ENCODE measurements around the gene FAM163A.
A peak's percentile ranks its signal among the peaks of the same experiment; 100 is the strongest.
"Not testable (repeated sequence)": the region's sequence is repeated elsewhere in the genome, so short reads cannot be mapped to it uniquely, and the experiment has no call there.

Gene FAM163A

DNA sequence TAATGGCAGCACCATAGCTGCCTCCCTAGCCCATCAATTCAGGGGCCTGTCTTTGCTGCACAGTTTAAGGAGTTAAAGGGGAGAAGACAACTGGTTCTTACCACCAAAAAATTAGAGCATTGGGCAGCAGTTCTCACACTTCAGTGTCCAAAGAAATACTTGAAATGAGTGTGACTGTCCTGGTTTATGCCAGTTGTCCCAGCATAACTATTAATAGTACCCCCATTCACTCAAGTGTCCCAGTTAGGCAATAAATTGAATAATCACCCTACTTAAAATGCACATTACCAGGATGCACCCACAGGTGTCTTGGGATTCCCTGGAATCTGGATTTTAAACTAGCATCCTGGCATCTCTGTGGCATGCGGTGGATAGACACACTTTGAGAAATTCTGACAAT lies 51.1 kb downstream of the FAM163A start:
- DNase-seq (ENCODE audit: low spot score): no peak

DNA sequence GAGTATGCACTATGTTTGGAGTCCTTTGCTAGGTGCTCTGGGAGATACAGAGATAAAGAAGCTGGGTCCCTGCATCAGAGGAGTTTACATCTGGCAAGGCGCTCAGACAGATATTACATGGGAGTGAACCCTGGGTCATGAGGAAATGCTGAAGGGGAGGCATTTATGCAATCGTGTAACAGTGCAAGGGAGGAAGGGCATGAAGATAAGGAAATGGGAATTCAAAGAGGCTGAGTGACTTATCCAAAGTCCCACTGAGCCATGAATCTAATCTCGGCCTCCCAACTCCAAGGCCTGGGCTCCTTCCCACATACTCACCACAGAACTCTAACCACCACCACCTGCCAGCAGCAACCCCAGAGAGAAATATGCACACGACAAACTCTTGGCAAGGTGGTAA lies 51.6 kb downstream of the FAM163A start:
- peak; percentile 55 for DNase-seq (ENCODE audit: low spot score)

DNA sequence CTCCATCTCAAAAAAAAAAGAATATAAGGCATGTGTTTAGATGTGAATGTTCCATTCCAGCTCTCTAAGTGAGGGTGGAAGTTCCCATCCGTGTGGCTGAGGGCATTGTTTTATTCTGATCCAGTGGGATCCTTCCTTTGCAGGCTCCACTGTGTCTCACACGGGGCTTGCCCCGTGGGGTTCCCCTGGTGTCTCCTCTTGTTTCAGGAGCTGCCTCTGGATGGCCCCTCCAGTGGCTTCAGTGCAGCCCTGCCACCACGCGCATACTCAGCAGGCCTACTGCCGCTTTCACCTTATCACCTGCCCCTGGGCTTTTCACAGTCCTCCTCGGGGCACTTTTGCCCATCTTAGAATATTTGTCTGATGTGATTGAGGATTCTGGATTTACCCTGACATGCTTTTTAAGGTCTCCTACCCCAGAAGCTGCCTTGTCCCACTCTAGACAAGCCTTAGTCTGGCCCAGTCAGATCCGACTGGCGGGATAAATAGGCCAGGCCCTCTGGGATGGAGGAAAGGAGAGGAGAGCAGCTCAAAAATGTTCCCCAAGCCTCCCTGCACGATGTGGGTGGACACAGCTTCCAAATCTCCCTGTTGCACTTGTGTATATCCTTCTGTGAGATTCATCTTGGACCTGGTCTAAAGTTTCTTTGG lies 55.2 kb downstream of the FAM163A start:
- DNase-seq (ENCODE audit: low spot score): no peak

DNA sequence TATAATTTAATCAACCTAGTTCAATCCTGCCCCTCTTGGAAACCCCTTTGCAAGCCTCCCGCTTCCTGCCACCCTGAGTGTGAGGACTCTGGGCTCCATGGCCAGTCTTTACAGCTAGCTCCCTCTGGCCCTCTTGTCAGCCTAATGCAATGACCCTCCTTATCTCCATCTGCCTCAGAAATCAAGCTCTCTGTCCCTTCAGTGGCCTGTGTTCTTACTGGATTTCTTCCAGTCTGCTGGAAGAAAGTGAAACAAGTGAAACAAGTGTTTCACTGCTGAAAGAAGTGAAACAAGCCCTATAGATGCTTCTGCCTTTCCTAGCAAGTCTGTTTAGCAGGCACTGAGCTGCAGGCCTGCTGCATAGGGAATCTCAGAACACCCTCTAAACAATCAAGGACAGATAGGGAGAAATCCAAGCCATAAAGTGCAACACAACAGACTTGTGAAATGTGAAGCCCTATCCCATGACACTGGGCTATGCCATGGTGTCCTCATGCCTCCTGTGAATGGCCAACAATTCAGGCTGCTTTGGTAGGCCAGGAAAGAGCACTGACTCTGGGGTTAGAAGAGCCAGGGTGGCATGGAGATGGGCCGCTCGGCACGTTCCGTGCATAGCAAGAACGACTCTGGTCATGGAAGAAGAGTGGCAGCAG lies 55.9 kb downstream of the FAM163A start:
- DNase-seq (ENCODE audit: low spot score): no peak

DNA sequence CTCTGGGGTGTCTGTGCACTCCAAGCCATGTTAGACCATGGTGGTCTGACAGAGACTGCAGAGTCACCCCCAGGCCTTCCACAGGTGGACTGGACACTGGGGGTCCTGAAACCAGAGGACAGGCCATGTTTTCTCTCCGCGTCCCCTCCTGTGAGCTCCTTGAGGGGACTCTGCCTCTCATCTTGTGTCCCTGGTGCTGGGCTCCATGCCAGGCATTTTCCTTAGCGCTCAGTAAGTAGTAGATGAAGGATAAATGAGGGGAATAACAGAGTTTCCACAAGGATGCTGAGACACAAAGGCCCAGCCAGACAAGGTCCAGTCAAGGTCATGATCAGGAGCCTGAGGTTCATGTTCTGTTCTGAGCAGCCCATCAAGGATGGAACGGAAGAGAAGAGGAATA lies 57.4 kb downstream of the FAM163A start:
- DNase-seq (ENCODE audit: low spot score): no peak

DNA sequence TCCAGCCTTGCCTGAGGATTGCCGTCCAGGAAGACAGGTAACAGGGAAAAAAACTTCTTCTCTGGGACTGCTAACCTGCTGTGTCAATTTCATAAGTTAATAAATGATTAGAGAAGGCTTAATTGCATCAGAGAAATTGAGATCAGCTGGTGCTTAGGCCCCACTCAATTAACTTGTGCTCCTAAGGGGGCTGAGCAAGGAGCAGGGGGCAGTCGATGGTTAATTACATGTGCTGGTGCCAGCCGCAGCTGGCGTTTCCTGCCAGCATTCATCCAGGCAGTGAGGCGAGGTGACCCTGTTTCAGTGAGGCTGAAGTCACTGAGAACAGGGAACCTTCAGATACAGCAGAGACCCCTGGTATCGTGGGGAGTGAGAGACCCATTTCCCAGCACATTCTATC lies 60.0 kb downstream of the FAM163A start:
- DNase-seq (ENCODE audit: low spot score): no peak

DNA sequence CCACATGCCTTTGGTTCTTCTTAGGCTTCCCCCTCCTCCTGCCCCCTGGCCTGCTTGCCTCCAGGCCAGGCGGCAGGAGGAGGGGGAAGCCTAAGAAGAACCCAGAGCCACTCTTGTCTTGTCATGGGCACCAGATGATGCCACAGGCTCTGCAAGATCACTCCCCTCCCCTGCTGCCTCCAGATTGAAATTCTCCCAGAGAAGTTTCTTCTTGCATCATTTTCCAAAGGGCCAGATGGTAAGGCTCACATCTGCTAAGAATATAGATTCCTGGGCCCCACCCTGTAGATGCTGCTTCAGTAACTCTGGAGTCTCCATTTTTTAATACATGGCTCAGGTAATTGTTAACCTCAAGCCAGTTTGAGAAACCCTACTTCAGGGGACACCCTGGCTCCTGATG lies 60.8 kb downstream of the FAM163A start:
- DNase-seq (ENCODE audit: low spot score): no peak

DNA sequence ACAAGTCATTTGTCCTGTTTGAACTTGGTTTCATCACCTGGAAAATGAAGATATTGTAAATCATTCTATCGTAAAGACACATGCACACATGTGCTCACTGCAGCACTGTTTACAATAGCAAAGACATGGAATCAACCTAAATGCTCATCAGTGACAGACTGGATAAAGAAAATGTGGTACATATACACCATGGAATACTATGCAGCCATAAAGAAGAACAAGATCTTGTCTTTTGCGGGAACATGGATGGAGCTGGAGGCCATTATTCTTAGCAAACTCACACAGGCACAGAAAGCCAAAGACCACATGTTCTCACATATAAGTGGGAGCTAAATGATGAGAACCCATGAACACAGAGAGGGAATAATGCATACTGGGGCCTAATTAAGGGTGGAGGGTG lies 61.3 kb downstream of the FAM163A start:
- DNase-seq (ENCODE audit: low spot score): not testable (repeated sequence)

DNA sequence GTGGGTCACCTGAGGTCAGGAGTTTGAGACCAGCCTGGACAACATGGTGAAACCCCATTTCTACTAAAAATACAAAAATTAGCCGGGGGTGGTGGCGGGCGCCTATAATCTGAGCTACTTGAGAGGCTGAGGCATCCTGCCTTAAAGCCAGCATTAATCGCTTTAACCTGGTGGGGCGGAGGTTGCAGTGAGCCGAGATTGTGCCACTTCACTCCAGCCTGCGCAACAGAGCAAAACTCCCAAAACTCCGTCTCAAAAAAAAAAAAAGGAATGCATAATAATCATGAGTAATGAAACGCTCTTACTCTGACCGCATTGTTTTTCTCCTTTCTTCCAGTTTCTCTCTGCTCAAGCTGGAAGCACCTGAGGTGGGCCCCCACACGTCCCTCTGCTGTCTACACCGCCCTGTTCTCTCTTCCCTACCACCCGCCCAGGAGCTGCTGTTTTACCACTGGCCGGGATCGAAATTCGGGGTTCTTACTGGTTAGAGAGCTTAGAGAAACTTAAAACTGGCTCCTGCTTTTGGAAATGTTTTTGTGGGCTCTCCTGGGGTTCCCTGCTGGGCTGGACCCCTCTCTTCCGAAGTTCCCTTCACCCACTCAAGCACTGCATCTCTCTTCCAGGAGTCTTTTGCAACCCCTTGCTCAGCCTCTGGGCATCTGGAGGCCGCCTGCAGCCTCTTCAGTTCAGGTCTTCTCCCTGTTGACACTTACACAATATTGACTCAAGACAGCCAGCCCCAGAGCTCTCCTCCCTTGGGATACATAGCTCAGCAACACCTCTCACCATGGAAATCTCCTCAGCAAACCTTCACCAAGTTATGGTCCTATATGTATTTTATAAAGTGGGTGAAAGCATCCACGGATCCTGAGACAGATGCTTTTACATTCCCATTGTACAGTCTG lies 62.5 kb downstream of the FAM163A start:
- no peak for DNase-seq (ENCODE audit: low spot score)

DNA sequence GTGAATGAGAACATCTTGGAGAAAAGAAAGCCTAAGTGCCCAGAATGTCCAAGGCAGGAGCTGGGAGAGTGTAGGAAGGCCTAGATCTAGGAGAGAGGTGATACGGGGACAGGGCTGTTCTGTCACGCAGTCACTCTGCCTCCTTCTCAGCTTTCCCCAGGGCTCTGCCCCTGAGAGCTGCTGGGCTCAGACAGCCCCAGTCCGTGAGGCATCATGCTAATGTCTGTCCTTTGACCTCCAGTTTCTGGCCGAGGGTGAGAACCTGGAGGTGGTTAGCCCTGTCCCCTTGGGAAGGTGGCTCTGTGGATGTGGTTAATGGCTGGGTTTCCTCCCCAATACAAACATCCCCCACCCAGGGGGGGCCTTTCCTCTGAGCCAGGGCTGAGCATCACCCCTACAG lies 63.2 kb downstream of the FAM163A start:
- no peak for DNase-seq (ENCODE audit: low spot score)

DNA sequence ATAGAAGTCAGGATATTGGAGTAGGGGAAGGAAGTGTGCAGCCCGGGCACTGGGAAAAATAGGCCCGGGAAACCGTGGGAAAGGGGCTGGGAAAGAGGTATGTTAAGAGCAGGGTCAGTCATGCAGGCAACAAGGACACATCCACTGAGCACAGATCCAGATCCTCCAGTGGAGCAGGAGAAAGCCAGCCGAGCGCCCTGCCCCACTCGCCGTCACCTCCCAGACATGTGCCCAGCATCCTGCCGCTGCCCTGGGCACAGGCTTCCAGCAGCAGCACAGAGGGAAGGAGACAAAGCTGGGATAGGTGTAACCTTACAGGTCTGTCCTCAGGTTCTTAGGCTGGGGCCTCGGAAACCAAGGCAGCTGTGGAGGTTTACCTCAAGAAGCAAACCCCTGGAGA lies 64.2 kb downstream of the FAM163A start:
- no peak for DNase-seq (ENCODE audit: low spot score)

DNA sequence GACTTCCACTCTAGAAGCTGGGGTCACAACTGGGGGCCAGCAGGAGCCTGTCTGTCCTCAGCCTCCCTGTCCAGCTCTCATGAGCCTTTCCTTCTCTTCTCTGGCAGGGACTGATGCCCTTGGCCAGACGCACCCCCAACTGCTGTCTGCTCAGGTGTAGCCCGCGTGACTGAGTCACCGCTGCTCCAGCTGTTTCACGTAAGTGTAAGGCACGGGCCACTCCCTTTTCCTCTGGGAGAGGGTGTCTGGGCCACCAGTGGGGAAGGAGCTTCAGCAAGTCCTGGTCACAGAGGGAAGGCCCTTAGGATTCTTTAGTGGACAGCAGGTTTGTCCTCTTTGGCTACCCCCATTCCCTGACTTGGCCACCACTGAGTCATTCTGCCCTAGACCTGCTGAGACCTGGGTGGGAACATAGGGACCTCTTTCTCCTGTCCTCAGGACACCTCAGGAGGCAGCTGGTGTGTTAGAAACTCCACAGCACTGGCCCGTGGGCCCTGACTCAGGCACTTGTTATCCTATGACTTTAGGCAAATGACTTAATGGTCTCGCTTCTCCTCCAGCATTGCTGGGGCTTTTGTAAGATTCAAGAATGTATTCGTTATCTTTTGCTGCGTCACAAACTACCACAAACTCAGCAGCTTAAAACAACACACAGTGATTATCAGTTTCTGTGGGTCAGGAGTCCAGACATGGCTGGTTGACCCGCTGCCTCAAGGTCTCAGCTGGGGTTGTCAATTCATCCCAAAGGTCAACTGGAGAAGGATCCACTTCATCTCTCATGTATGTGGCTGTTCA lies 64.8 kb downstream of the FAM163A start:
- DNase-seq (ENCODE audit: low spot score): no peak

DNA sequence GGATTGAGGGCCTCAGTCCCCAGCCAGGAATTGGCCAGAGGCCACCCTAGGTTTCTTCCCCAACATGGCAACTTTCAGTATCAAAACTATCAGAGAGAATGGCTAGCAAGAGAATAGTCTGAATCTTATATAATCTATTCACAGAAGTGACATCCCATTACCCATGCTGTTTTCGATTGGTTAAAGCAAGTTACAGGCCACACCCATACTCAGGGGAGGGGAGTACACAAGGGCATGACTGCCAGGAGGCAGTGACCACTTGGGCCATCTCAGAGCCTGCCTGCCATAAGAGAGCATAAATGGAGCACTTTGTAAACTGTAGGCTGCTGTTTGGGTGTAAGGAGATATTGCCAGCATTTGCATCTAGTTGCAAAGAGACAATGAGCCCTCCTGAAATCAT lies 65.4 kb downstream of the FAM163A start:
- no peak for DNase-seq (ENCODE audit: low spot score)

DNA sequence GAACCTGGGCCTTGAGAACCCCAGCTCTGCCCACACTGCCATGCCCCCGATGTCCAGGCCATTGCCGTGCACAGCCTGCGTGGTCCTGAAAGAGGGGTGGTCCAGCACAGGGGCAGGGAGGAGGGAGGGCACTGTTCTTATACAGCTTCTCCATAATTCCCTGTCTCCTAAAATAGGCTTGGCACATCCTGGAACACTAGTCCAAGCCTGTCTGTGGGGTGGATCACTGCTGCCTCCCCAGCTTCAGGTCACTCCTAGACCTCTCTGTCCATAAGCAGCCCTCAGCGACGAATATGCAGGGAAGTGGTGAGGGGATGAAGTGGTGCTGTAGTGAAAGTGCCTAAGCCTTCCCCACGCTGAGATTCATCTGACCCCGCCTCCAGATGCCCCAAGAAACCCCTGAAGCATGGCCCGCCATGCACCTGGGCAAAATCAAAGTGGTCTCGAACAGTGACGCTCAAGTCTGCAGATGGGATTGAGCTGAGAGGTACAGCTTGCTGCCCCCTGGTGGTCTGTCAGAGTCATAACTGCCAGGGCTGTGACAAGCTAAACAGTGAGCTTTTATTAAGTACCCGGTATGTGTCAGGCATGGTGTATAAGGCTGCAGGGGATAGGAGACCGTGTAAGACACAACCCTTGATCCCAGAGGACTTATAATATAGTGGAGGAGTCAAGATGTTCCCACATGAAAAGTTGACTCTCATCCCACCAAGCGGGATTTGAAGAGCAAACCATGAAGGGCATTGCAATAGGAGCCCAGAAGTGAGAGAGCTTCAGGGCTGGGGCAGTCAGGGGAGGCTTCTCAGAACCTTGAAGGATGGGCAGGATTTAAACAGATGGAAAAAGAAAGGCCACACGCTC lies 66.6 kb downstream of the FAM163A start:
- DNase-seq (ENCODE audit: low spot score): peak; percentile 83

DNA sequence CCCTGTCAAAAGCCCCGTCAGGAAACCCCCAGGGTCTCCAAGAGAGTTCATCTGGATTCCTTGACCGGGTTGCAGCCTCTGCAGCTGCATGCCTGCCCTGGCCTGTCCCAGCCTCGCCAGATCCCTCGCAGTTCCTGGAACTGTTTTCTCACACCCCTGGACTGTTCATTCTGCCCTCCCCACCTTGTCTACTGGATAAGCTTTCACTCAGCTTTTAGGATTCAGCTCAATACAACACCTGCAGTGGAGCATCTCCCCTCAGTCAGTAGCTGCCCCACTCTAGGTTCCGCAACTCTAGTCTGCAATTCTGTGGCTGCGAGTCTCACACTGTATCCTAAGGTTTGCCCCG lies 67.2 kb downstream of the FAM163A start:
- no peak for DNase-seq (ENCODE audit: low spot score)

DNA sequence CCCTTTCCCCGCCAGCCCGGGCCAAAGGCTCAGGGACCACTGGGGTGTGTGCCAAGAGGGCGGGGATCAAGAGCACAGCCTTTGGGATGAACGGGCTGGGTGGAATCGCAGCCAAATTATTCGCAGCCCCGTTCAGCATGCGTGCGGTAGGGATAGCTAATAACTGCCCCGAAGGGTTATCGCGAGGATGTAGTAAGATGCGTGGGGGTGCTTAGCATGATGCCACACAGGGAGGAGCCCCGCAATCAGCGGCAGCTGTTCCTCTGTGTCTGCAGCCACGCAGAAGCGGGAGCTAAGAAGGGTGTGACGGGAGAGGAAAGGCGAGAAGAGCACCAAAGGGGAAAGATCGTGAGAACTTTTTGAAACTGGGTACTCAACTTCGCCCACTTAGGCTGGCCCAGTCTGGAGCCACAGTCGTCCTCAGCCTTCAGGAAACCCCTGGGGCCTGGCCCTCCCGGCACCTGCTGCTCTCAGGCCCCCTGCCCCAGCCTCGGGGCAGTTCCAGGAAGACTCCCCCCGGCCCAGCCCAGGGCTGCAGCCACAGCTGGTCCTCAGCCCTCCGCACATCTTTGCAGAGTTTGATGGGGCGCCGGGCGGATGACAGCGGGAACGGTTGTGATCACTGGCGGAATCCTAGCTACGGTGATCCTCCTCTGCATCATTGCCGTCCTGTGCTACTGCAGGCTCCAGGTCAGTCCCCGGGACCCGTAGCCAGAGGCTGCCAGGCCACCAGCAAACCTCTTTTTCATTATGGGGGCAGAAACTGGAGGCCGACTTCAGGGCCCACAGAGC lies 69.6 kb downstream of the FAM163A start:
- no peak for DNase-seq (ENCODE audit: low spot score)

DNA sequence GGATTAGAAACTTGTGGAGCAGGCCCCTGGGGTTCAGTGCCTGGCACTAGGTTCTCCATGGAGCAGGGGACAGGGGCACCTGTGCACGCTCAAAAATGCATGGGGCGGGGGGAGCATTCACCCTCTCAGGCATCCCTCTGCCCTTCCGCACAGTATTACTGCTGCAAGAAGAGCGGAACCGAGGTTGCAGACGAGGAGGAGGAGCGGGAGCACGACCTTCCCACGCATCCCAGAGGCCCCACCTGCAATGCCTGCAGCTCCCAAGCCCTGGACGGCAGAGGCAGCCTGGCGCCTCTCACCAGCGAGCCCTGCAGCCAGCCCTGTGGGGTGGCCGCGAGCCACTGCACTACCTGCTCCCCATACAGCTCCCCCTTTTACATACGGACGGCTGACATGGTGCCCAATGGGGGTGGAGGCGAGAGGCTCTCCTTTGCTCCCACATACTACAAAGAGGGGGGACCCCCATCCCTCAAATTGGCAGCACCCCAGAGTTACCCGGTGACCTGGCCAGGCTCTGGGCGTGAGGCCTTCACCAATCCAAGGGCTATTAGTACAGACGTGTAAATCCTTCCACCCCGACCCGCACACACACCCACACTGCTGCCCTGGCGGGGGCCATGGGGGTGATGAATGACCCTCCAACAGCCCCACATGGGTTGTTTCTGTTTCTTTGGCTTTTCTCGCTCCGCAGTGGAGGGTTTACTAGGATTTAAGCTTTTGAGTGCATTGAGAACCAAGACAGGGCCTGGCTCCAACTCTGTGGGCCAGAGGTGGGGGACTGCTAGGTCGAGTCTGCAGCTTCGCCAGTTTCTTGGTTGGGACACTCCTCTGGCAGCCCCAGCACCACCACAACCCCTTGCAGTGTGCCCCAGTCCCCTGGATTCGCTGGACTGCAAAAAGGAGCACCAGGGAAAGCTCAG lies 70.8 kb downstream of the FAM163A start:
- DNase-seq (ENCODE audit: low spot score): no peak

DNA sequence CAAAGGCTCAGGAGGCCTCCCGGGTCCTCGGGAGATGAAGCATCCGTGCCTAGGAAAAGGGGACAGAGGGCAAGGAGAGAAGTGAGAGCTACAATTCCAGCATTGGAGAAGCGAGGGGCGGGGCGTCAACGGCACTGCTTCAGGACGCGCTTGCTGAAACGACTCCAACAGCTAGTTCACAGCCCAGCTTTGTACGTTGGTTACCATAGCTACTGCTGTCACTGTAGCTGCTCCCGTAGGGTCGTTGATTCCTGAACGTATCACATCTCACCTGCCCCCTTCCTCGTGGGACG lies 71.4 kb downstream of the FAM163A start:
- no peak for DNase-seq (ENCODE audit: low spot score)

DNA sequence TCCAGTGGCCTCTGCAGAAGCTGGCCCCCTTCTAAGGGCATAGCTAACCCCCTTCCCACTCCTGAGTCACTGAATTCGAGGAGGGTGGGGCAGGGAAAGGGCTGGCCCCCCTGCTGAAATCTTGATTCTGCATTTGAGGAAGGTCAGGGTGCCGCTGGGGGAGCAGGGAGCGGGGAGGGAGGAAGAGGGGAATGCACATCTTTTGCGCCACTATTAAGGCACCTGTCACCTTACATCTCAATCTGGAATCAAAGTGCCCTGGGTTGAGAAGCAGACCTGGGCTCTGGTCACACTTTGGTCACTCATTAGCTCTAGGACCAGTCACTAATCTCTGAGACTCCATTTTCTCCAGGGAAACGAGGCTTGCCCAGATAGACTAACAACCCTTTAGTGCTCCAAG lies 72.5 kb downstream of the FAM163A start:
- DNase-seq (ENCODE audit: low spot score): no peak

Data from D341Med (cell line).